ENCODE measurements around the gene VPS13D. TPM values are rescaled to one million over a fixed set of nuclear protein-coding genes. Genes with fewer than 3 reads are reported as not detected.

The VPS13D gene
- total RNA-seq, 4 donors from 2014 or later, result 42.5 to 103 (median 59.8) TPM

- 76 to 86% methylated on average over 4 of the region's 4 CpGs for WGBS, 2 donors
- intact Hi-C loops (cut with DNase I), result no loop called here
- DNase-seq, result no peak
Observed at GRCh38 chr1:12488666-12489354, 259.0 kb downstream of the VPS13D start.

GRCh38 chr1:12490532-12491142 lies 260.8 kb downstream of the VPS13D start:
- Histone ChIP-seq H3K9me3 (no peaks in the 10 kb centered on the region), H3K27me3 (no peaks in the 10 kb centered on the region), H3K4me3 (no peak overlapping the region), H3K4me1 (peaks cover 12 to 40% (median 13%) of the 10 kb centered on the region in 3 donors), H3K36me3 (peaks cover 0 to 52% (median 6%) of the 10 kb centered on the region in 3 donors), H3K27ac (no peak overlapping the region)
- 85 to 88% methylated on average over 10 to 11 of the region's 11 CpGs for WGBS, 2 donors
- TF ChIP-seq CTCF (IDR thresholded peaks at IDR 0.05) (no peak), POLR2A (IDR thresholded peaks at IDR 0.05) (no peak)
- intact Hi-C loops (cut with DNase I), result no loop called here
- DNase-seq, result no peak

More at GRCh38 chr1:12488666-12489354, 259.0 kb downstream of the VPS13D start:
- H3K9me3 ChIP-seq, result no peaks in the 10 kb centered on the region
- H3K4me3 ChIP-seq, result no peak overlapping the region
- no peak for TF ChIP-seq CTCF (IDR thresholded peaks at IDR 0.05)
- TF ChIP-seq POLR2A (IDR thresholded peaks at IDR 0.05), result no peak
- H3K27ac ChIP-seq, result no peak overlapping the region
- H3K4me1 ChIP-seq, result peaks cover 13 to 58% (median 18%) of the 10 kb centered on the region in 3 donors
- H3K27me3 ChIP-seq, result no peaks in the 10 kb centered on the region
- peaks cover 0 to 54% (median 6%) of the 10 kb centered on the region in 3 donors for H3K36me3 ChIP-seq

DNA sequence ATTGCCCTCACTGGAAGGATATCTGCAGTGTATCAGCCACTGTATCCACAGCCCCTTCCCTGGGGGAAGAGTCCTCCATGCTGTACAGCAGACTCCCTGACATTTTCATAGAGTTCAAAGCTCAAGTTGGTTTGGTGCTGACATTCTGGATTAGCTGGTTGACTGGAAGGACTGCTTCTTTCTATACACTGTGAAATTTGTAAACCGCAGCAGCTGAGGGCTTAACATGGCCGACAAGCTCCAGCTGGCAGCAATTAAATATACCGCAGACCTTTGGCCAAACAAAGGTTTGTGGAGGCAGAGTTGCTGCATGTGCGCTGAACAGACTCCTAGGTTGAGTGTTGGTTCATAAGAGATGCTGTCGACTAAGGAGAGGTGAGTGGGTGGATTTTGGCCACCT lies 261.8 kb downstream of the VPS13D start:
- Histone ChIP-seq H3K27ac (no peak overlapping the region), H3K36me3 (peaks cover 0 to 49% (median 2%) of the 10 kb centered on the region in 3 donors), H3K9me3 (no peaks in the 10 kb centered on the region), H3K4me1 (peaks cover 3 to 30% (median 4%) of the 10 kb centered on the region in 3 donors), H3K27me3 (no peaks in the 10 kb centered on the region), H3K4me3 (no peak overlapping the region)
- WGBS, 2 donors, result 79 to 83% methylated on average over 5 of the region's 5 CpGs
- DNase-seq, result no peak
- TF ChIP-seq POLR2A (IDR thresholded peaks at IDR 0.05) (no peak), CTCF (IDR thresholded peaks at IDR 0.05) (no peak)
- intact Hi-C loops (cut with DNase I), result no loop called here

DNA sequence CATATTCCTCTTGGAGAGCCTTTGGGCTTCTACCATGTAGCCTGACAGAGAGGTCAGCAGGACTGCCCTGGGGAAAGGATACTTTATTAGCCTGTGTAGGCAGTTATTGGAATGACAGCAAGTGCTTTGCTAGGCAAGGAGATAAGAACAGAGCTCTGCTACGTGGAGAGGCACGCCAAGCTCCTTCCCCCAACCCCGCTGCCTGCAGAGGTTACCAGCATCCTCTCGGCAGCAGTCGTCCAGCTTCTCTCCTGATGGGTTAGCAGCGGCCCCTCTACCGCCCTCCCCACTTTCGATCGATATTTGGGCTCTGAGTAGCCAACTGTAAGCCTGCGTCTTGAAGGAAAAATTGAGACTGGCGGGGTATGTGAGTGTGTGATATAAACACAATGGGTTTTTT lies 265.9 kb downstream of the VPS13D start:
- TF ChIP-seq CTCF (IDR thresholded peaks at IDR 0.05) (no peak), POLR2A (IDR thresholded peaks at IDR 0.05) (no peak)
- 94 to 99% methylated on average over 11 of the region's 11 CpGs for WGBS, 2 donors

More for the DNA sequence above, 265.9 kb downstream of the VPS13D start:
- no peak for DNase-seq
- intact Hi-C loops (cut with DNase I), result no loop called here
- peaks cover 0 to 76% (median 0%) of the 10 kb centered on the region in 3 donors for H3K36me3 ChIP-seq
- peaks cover 0 to 10% (median 0%) of the 10 kb centered on the region in 3 donors for H3K4me1 ChIP-seq
- peak overlapping the region in 3 of 4 donors; percentile 15 to 61 (median 59) for H3K27ac ChIP-seq
- H3K27me3 ChIP-seq, result no peaks in the 10 kb centered on the region
- H3K9me3 ChIP-seq, result no peaks in the 10 kb centered on the region
- no peak overlapping the region for H3K4me3 ChIP-seq

Measured in esophagus squamous epithelium (tissue), 5 donors.